D721Med (cell line): ENCODE results near the gene ZYG11B.
"Not testable (repeated sequence)": the region's sequence is repeated elsewhere in the genome, so short reads cannot be mapped to it uniquely, and the experiment has no call there.

Source experiments
- DNase-seq: peaks from one replicate; pipeline ENCODE4 v3.0.0; 2011; ENCODE audit warnings: low spot score; ENCODE audit not compliant: insufficient read length
- FAIRE-seq: peaks from 2 replicates; lab custom pipeline; 2011; peaks lifted over from hg19 to GRCh38; lab: Jason Lieb, UNC
- CTCF ChIP-seq: IDR thresholded peaks from 2 replicates; pipeline ENCODE4 v1.5.1; 2012; ENCODE audit warnings: mild to moderate bottlenecking, control low read depth; ENCODE audit not compliant: insufficient read depth; ENCODE audit errors: missing control alignments

ZYG11B gene

GRCh38 chr1:52855584-52855983 lies 129.3 kb downstream of the ZYG11B start:
- no peak for FAIRE-seq
- DNase-seq = no peak
- TF ChIP-seq CTCF = no peak

- FAIRE-seq (no peak), DNase-seq (no peak)
- TF ChIP-seq CTCF = no peak
Observed at GRCh38 chr1:52856026-52856425, 129.8 kb downstream of the ZYG11B start.

- TF ChIP-seq CTCF = no peak
- FAIRE-seq (no peak), DNase-seq (no peak)
Observed at GRCh38 chr1:52857443-52857842, 131.2 kb downstream of the ZYG11B start.

GRCh38 chr1:52862666-52863458 lies 136.6 kb downstream of the ZYG11B start:
- FAIRE-seq (no peak), DNase-seq (no peak)
- TF ChIP-seq CTCF = no peak

- no peak for DNase-seq
- FAIRE-seq = no peak
- TF ChIP-seq CTCF = no peak
Observed at GRCh38 chr1:52867087-52867863, 141.0 kb downstream of the ZYG11B start.

- DNase-seq, FAIRE-seq: not testable (repeated sequence)
Observed at GRCh38 chr1:52869727-52870126, 143.5 kb downstream of the ZYG11B start.

- TF ChIP-seq CTCF = no peak
- DNase-seq (no peak), FAIRE-seq (no peak)
Observed at GRCh38 chr1:52876843-52877242, 150.6 kb downstream of the ZYG11B start.
